Endothelial cell (in vitro differentiated cells): ENCODE measurements around the gene PPIA. TPM values are rescaled to one million over a fixed set of nuclear protein-coding genes. Genes with fewer than 3 reads are reported as not detected.

ENCODE experiments used
- DNase-seq: peaks from one replicate; pipeline ENCODE4 v3.0.0; 2021; ENCODE audit warnings: low spot score
- H3K27ac Mint-ChIP-seq: one replicate; pipeline ENCODE4 v1.8.0; 2021; ENCODE audit warnings: mixed read lengths, inconsistent platforms; ENCODE audit not compliant: unreplicated experiment
- H3K27me3 Mint-ChIP-seq: one replicate; pipeline ENCODE4 v1.8.0; 2021; ENCODE audit warnings: mild to moderate bottlenecking, moderate library complexity, mixed read lengths, inconsistent platforms; ENCODE audit not compliant: unreplicated experiment
- H3K36me3 Mint-ChIP-seq: one replicate; pipeline ENCODE4 v1.8.0; 2021; ENCODE audit warnings: mild to moderate bottlenecking, low read depth, mixed read lengths, inconsistent platforms; ENCODE audit not compliant: unreplicated experiment
- H3K4me1 Mint-ChIP-seq: one replicate; pipeline ENCODE4 v1.8.0; 2021; ENCODE audit warnings: mild to moderate bottlenecking, mixed read lengths, inconsistent platforms; ENCODE audit not compliant: unreplicated experiment
- H3K4me3 Mint-ChIP-seq: one replicate; pipeline ENCODE4 v1.8.0; 2021; ENCODE audit warnings: mild to moderate bottlenecking, mixed read lengths, inconsistent platforms; ENCODE audit not compliant: unreplicated experiment
- H3K9me3 Mint-ChIP-seq: one replicate; pipeline ENCODE4 v1.8.0; 2021; ENCODE audit warnings: mixed read lengths, inconsistent platforms; ENCODE audit not compliant: unreplicated experiment
- CTCF ChIP-seq: fragments of 200-600 bp; sonication (generic); IDR thresholded peaks from one replicate; pipeline ENCODE4 v1.5.0; 2021; ENCODE audit warnings: antibody characterized with exemption; ENCODE audit not compliant: unreplicated experiment
- total RNA-seq: library from RNA; stranded (reverse); fragmentation: NEBNext Ultra II Directional; extraction: Animal tissue kit (Norgen Biotek cat#: 25700); gene quantifications from one replicate; pipeline ENCODE4 v1.2.1, GENCODE V29; 2021; ENCODE audit not compliant: unreplicated experiment

Gene PPIA
- total RNA-seq, 1 donor from 2014 or later = 1,721 TPM

- no peak overlapping the region for H3K4me3 Mint-ChIP-seq
- H3K4me1 Mint-ChIP-seq = no peaks in the 10 kb centered on the region
- DNase-seq = no peak
- no peaks in the 10 kb centered on the region for H3K9me3 Mint-ChIP-seq
- no peak overlapping the region for H3K27ac Mint-ChIP-seq
- no peak for TF ChIP-seq CTCF
- peaks cover 5% of the 10 kb centered on the region for H3K27me3 Mint-ChIP-seq
- peaks cover 4% of the 10 kb centered on the region for H3K36me3 Mint-ChIP-seq
Measured at GRCh38 chr7:44755698-44756627, 40.5 kb upstream of the PPIA start.

- H3K27ac Mint-ChIP-seq = no peak overlapping the region
Measured at GRCh38 chr7:44756904-44757303, 39.6 kb upstream of the PPIA start.

DNA sequence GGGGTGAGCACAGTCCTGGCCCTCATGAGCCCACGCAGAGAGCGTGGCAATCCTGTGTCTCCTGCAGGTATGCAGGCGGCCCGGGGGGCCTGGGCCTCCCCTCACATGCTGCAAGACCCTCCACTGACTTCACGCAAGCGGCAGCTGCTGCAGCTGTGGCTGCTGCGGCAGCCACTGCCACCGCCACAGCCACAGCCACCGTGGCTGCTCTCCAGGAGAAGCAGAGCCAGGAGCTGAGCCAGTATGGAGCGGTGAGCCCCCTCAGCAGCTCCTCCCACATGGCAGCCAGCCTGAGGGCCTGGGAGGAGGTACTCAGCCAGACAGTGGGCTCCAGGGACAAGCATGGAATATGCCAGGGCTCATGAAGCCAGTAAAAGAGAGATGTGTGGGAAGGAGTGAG lies 39.2 kb upstream of the PPIA start:
- DNase-seq = no peak
- Mint-ChIP-seq H3K27ac (no peak overlapping the region), H3K9me3 (no peaks in the 10 kb centered on the region), H3K4me3 (no peak overlapping the region), H3K36me3 (peaks cover 8% of the 10 kb centered on the region), H3K27me3 (peaks cover 5% of the 10 kb centered on the region), H3K4me1 (no peaks in the 10 kb centered on the region)
- no peak for TF ChIP-seq CTCF

More at GRCh38 chr7:44756904-44757303, 39.6 kb upstream of the PPIA start:
- H3K27me3 Mint-ChIP-seq = peaks cover 5% of the 10 kb centered on the region
- no peak for TF ChIP-seq CTCF
- DNase-seq = no peak
- H3K36me3 Mint-ChIP-seq = peaks cover 4% of the 10 kb centered on the region
- H3K9me3 Mint-ChIP-seq = no peaks in the 10 kb centered on the region
- no peak overlapping the region for H3K4me3 Mint-ChIP-seq
- no peaks in the 10 kb centered on the region for H3K4me1 Mint-ChIP-seq

DNA sequence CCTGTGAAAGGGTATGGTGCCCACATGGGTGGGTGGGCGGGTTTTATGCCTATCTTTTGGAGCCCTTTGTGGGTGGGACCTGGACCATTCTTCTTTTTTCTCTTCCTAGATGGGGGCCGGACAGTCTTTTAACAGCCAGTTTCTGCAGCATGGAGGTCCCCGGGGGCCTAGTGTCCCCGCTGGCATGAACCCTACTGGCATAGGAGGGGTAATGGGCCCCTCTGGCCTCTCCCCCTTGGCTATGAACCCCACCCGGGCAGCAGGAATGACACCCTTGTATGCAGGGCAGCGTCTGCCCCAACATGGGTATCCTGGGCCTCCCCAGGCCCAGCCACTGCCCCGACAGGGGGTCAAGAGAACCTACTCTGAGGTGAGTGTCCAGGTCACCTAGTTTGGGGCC lies 38.7 kb upstream of the PPIA start:
- TF ChIP-seq CTCF = no peak
- Mint-ChIP-seq H3K4me1 (no peaks in the 10 kb centered on the region), H3K27ac (no peak overlapping the region), H3K9me3 (no peaks in the 10 kb centered on the region), H3K36me3 (peaks cover 11% of the 10 kb centered on the region), H3K4me3 (no peak overlapping the region), H3K27me3 (peaks cover 5% of the 10 kb centered on the region)
- DNase-seq = no peak

DNA sequence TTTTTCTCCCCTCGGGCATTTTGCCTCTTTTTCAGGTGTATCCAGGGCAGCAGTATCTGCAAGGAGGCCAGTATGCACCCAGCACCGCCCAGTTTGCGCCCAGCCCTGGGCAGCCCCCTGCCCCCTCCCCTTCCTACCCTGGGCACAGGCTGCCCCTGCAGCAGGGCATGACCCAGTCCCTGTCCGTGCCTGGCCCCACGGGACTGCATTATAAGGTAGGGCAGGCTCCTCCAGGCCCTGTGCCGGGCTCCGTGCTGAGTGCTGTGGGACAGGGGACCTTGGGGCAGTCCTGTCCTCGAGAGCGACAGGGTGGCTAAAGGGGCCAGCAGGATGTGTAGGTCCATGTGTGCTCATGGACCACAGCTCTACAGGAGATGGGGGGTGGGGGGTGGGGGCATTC lies 37.2 kb upstream of the PPIA start:
- H3K27ac Mint-ChIP-seq = no peak overlapping the region
- no peak for TF ChIP-seq CTCF
- no peak overlapping the region for H3K4me3 Mint-ChIP-seq
- H3K36me3 Mint-ChIP-seq = peaks cover 18% of the 10 kb centered on the region
- DNase-seq = no peak
- peaks cover 5% of the 10 kb centered on the region for H3K27me3 Mint-ChIP-seq
- no peaks in the 10 kb centered on the region for H3K4me1 Mint-ChIP-seq
- H3K9me3 Mint-ChIP-seq = no peaks in the 10 kb centered on the region
